SJSA1 (cell line): ENCODE measurements around the gene HOXA3. TPM values are rescaled to one million over a fixed set of nuclear protein-coding genes. Genes with fewer than 3 reads are reported as not detected.
A peak's percentile ranks its signal among the peaks of the same experiment; 100 is the strongest.

Experiments
- DNase-seq, 2 experiments: peaks; one replicate each; pipeline ENCODE4 v3.0.0-alpha.2; 2015 to 2020; ENCODE audit warnings: low spot score in 2 of 2, low read depth in 1 of 2
- H3K27ac ChIP-seq: fragments of 250-450 bp; sonication (Bioruptor Pico); 2 replicates; pipeline ENCODE4 v1.5.1; 2020; ENCODE audit warnings: mild to moderate bottlenecking, moderate library complexity
- H3K27me3 ChIP-seq: fragments of 250-450 bp; sonication (Bioruptor Pico); replicated peaks from 2 replicates; pipeline ENCODE4 v1.5.1; 2020; ENCODE audit warnings: mild to moderate bottlenecking, moderate library complexity
- H3K36me3 ChIP-seq: fragments of 250-450 bp; sonication (Bioruptor Pico); 2 replicates; pipeline ENCODE4 v1.5.1; 2020; ENCODE audit warnings: mild to moderate bottlenecking
- H3K4me1 ChIP-seq: fragments of 250-450 bp; sonication (Bioruptor Pico); replicated peaks from 2 replicates; pipeline ENCODE4 v1.6.1; 2021; ENCODE audit warnings: mild to moderate bottlenecking
- H3K4me3 ChIP-seq: fragments of 250-450 bp; sonication (Bioruptor Pico); 2 replicates; pipeline ENCODE4 v1.5.1; 2020; ENCODE audit warnings: mild to moderate bottlenecking
- H3K9me3 ChIP-seq: fragments of 250-450 bp; sonication (Bioruptor Pico); replicated peaks from 2 replicates; pipeline ENCODE4 v1.5.1; 2020; ENCODE audit warnings: mild to moderate bottlenecking
- total RNA-seq: library from RNA; depleted of rRNA; stranded (reverse); fragments of >200 nt; shearing (Covaris generic); gene quantifications from 2 replicates; pipeline ENCODE4 v1.2.3, GENCODE V29; 2014

HOXA3 gene
- total RNA-seq, 1 experiment from 2014 or later: 1.8 TPM

DNA sequence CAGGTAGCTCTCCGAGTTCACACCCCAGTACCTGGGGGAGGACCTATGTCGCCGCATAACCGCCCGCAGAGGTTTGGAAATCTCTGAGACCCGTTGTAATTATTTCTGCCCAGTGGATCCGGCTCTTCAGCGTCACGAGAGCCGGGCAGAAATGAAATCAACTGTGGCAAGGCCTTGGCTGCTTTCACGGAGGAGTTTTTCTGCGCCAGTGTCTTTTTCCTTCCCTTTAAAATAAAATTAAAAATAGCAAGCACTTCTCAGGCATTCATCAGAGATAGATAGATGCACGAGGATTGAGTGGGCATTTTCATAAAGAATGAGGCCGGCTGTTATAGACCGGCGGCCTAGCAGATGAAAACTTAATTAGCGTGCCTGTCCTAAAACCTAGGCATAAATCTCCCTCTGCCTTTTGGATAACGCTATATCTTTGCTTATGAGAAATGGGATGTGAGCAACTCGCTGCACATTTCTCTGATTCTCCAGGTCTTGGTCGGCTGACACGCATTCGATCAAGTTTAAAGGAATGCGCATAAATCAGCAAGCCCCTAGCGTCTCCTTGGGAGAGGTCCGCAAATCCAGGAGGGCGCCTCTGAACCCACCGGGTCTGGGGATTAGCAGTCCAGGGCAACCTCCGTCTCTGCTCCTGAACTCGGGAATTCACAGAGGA is 41.1 kb upstream of the HOXA3 start:
- Histone ChIP-seq H3K27me3 (no peaks in the 10 kb centered on the region), H3K9me3 (no peaks in the 10 kb centered on the region), H3K4me1 (peaks cover 41% of the 10 kb centered on the region), H3K27ac (peak overlapping the region; percentile 47), H3K36me3 (peaks cover 5% of the 10 kb centered on the region), H3K4me3 (peak overlapping the region; percentile 29)
- DNase-seq: peak; percentile 39 to 63

GRCh38 chr7:27192546-27193334 is 40.4 kb upstream of the HOXA3 start:
- Histone ChIP-seq H3K4me1 (peaks cover 48% of the 10 kb centered on the region), H3K4me3 (peak overlapping the region; percentile 29), H3K36me3 (peaks cover 5% of the 10 kb centered on the region), H3K27ac (peak overlapping the region; percentile 47), H3K9me3 (no peaks in the 10 kb centered on the region), H3K27me3 (no peaks in the 10 kb centered on the region)
- peak; percentile 42 to 44 for DNase-seq

DNA sequence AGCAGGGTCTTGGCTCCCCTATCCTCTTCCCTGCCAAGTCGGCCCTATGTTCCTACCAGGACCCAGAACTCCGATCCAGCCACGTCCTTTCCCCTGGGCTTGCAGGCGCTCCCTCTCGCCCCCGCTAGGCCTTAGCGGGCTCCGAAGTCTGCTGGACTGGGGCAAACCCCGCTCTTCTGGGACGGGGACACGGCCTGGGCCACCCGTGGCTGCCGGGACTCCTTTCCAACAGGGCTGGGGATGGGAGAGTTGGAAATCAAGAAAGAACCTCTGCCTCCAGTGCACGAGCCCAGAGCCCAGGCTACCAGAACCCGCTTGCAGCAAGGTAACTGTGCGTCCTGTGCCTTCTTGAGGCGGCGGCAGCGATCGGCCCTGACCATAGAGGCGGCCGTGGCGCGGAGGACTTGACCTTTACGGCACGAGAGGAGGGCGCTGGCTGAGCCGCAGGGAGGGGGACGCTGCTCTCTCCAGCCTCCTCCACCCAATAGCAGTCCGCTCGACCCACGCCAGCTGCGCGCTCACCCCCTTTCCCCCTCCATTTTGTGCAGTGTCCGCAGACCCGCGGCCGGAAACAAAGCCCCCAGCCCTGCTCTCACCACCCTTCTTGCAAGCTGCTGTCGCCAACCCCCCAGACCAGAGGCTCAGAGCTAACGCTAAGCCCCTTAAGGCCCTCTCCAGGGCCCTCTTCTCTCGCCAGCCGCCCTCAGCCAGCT is 39.6 kb upstream of the HOXA3 start:
- Histone ChIP-seq H3K27ac (peak overlapping the region; percentile 47), H3K4me1 (peaks cover 56% of the 10 kb centered on the region), H3K36me3 (peaks cover 5% of the 10 kb centered on the region), H3K27me3 (no peaks in the 10 kb centered on the region), H3K9me3 (no peaks in the 10 kb centered on the region), H3K4me3 (peak overlapping the region; percentile 29)
- peak; percentile 45 to 47 for DNase-seq

GRCh38 chr7:27191161-27191731 is 38.9 kb upstream of the HOXA3 start:
- Histone ChIP-seq H3K36me3 (peaks cover 5% of the 10 kb centered on the region), H3K4me1 (peaks cover 61% of the 10 kb centered on the region), H3K4me3 (no peak overlapping the region), H3K9me3 (no peaks in the 10 kb centered on the region), H3K27me3 (no peaks in the 10 kb centered on the region), H3K27ac (no peak overlapping the region)
- DNase-seq: peak in 1 of 2 experiments; percentile 35

GRCh38 chr7:27189997-27190748 is 37.8 kb upstream of the HOXA3 start:
- H3K9me3 ChIP-seq: no peaks in the 10 kb centered on the region
- no peak overlapping the region for H3K4me3 ChIP-seq
- no peak overlapping the region for H3K27ac ChIP-seq
- DNase-seq: no peak
- no peaks in the 10 kb centered on the region for H3K27me3 ChIP-seq
- H3K36me3 ChIP-seq: peaks cover 5% of the 10 kb centered on the region
- peaks cover 66% of the 10 kb centered on the region for H3K4me1 ChIP-seq

- peak in 1 of 2 experiments; percentile 66 for DNase-seq
- Histone ChIP-seq H3K9me3 (no peaks in the 10 kb centered on the region), H3K4me1 (peaks cover 65% of the 10 kb centered on the region), H3K27ac (peak overlapping the region; percentile 85), H3K36me3 (peaks cover 6% of the 10 kb centered on the region; the same call in 1 of the 2 replicates), H3K4me3 (peak overlapping the region; percentile 41), H3K27me3 (no peaks in the 10 kb centered on the region)
These were observed 37.1 kb upstream of the HOXA3 start for GRCh38 chr7:27189295-27189996.

DNA sequence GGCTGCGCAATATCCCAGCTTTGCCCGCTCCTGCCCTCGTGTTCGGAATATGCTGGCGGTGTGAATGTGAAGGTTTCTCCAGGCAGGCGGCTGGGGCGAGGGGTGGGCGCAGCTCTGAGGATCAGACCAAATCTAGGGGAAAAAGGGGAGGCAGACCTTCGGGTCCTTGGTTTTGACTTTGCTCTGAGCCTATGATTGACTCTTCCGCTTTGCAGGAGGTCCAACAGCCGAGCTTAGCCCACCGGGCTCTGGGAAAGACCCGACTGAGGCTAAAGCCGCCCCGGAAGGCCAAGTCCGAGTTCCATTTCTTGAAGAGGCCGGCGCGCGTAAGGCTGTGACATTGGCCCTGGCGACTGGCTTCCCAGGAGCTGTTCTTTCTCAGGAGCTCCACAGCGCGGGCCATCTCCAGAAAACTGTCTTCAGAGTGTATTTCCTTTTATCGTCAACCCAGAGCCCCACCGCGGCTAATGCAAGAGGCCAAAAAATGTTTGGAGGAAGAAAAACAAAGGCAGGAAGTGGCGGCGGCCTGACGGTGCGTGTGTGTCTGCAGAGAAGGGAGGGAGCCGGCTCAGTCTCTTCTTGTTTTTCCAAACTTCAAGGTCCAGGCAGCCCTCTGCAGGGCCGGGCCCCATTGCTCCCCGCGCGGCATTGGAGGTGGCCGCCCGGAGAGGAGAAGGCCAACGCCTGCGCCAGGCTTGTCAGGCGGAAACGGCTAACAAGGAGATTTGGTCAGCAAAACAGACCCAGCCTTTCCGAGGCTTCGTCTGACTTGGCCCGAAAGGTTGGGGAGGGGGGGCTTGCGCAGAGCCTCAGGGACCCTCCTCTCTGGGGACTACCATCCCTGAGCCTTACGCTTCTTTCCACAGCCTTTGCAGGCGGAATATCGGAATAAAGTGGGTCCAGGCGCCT is 36.3 kb upstream of the HOXA3 start:
- Histone ChIP-seq H3K27me3 (no peaks in the 10 kb centered on the region), H3K36me3 (peaks cover 6% of the 10 kb centered on the region; the same call in 1 of the 2 replicates), H3K4me1 (peaks cover 65% of the 10 kb centered on the region), H3K9me3 (no peaks in the 10 kb centered on the region), H3K4me3 (peak overlapping the region; percentile 41), H3K27ac (peak overlapping the region; percentile 85)
- DNase-seq: peak; percentile 82 to 88

GRCh38 chr7:27187475-27188385 is 35.3 kb upstream of the HOXA3 start:
- H3K4me3 ChIP-seq: peak overlapping the region; percentile 41
- no peaks in the 10 kb centered on the region for H3K9me3 ChIP-seq
- no peaks in the 10 kb centered on the region for H3K27me3 ChIP-seq
- peak; percentile 72 to 83 for DNase-seq
- 0 out of 2 replicates have a peak, but pooled peaks cover 6% of the 10 kb centered on the region for H3K36me3 ChIP-seq
- peaks cover 71% of the 10 kb centered on the region for H3K4me1 ChIP-seq
- peak overlapping the region; percentile 85 for H3K27ac ChIP-seq

DNA sequence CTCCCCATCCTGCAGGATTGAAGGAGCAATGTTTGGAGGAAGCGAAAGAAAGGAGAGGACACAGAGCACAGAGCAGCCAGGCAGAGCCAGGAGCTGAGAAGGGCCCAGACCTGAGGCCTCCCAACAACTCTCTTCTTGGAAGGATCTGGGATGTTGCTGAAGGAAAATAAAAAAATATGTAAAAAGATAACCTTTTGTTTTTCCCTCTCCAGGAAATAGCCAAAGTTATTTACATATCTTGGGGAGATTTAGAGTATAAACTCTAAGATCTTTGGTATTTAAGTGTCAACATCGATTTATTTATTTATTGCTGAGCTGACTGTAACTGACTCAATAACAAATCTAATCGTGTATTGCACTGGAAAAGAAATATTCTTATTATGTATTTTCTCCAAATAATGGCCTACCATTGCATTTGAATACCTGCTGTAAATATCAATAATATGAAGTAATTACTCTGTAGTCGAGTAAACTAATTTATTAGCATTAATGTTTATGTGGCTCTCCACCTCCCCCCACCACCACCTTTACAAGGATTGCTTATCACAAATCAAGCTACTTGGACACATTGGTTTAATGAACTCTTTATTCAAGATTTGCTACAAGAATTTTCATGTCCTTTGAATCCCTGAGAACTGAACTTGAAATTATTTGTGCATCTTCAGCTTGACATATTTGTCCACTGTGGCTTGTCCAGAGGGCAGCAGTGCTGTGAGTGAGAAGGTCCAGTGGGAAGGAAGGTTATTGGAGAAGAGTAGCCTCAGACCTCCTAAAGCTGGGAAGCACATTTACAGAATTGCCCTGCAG is 34.5 kb upstream of the HOXA3 start:
- H3K4me1 ChIP-seq: peaks cover 74% of the 10 kb centered on the region

GRCh38 chr7:27185854-27186667 is 33.7 kb upstream of the HOXA3 start:
- peak; percentile 50 to 79 for DNase-seq
- peak overlapping the region; percentile 65 for H3K4me3 ChIP-seq
- H3K27me3 ChIP-seq: no peaks in the 10 kb centered on the region
- no peaks in the 10 kb centered on the region for H3K9me3 ChIP-seq
- H3K4me1 ChIP-seq: peaks cover 75% of the 10 kb centered on the region
- H3K36me3 ChIP-seq: peaks cover 15% of the 10 kb centered on the region
- peak overlapping the region; percentile 85 for H3K27ac ChIP-seq

More for the DNA sequence above, 34.5 kb upstream of the HOXA3 start:
- H3K27me3 ChIP-seq: no peaks in the 10 kb centered on the region
- H3K4me3 ChIP-seq: peak overlapping the region; percentile 65
- no peaks in the 10 kb centered on the region for H3K9me3 ChIP-seq
- H3K27ac ChIP-seq: peak overlapping the region; percentile 85
- DNase-seq: peak in 1 of 2 experiments; percentile 76
- peaks cover 14% of the 10 kb centered on the region for H3K36me3 ChIP-seq
